ENCODE measurements around the gene TATDN2. TPM values are rescaled to one million over a fixed set of nuclear protein-coding genes. Genes with fewer than 3 reads are reported as not detected.

The TATDN2 gene
- total and polyA plus RNA-seq, 2 donors (not counting 3 experiments of a cell fraction or from before 2014, with no cell fraction given) = 10.7 to 26.8 TPM

DNA sequence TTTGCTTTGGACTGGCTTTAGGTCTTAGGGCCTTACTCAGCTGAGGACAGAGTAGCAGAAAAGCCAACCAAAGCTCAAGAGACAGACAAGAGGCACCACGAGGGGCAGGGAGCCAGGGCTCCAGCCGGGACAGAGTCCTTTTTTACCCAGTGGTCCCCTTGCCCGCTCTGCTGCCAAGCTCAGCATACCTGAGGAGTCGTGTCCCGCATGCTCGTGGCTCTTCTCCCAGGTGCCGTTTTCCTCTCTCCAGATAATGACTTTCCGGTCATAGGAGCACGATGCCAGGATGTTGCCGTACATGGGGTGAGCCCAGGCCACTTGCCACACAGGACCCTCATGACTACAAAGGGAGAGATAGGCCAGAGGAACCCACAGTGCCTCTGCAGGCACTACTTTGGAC is 64.1 kb downstream of the TATDN2 start:
- Histone ChIP-seq H3K36me3 (ENCODE audit: control insufficient read depth in 2 of 2, extremely low read depth in 1 of 2, insufficient read depth in 2 of 2, low read length in 2 of 2) (peaks cover 22 to 39% of the 10 kb centered on the region in 2 experiments), H4K20me1 (replicated peaks; ENCODE audit: control insufficient read depth, extremely low read depth, insufficient read depth, low read length) (no peaks in the 10 kb centered on the region)

More for the DNA sequence above, 64.1 kb downstream of the TATDN2 start:
- no TSS peak for BruUV-seq (replicated peaks)
- dilution Hi-C loops (cut with MboI; ENCODE audit: extremely low pct_ligation_motif_present, low sequenced_read_pairs) = no loop called here
- Histone ChIP-seq H3K27ac (ENCODE audit: insufficient read depth, low read depth, low read length) (no peak overlapping the region), H3K27me3 (ENCODE audit: control insufficient read depth in 2 of 2, insufficient read depth in 2 of 2, low read length in 2 of 2) (no peaks in the 10 kb centered on the region), H3K4me2 (ENCODE audit: insufficient read depth, low read length) (peak overlapping the region; percentile 32), H3K9me1 (replicated peaks; ENCODE audit: control insufficient read depth, extremely low read depth, insufficient read depth, low read length) (no peaks in the 10 kb centered on the region), H3K4me1 (ENCODE audit: control insufficient read depth, extremely low read depth, insufficient read depth, low read length) (peaks cover 48% of the 10 kb centered on the region), H2AFZ (ENCODE audit: low read depth, low read length) (no peak overlapping the region), H3K9ac (replicated peaks; ENCODE audit: extremely low read depth, insufficient read depth, low read length) (no peak overlapping the region), H3K79me2 (ENCODE audit: control insufficient read depth, insufficient read depth, low read length) (peaks cover 11% of the 10 kb centered on the region), H3K4me3 (replicated peaks in 1 of 3; ENCODE audit: insufficient read depth in 1 of 3, low read depth in 1 of 3, low read length in 3 of 3) (no peak overlapping the region), H3K9me3 (replicated peaks; ENCODE audit: control insufficient read depth, insufficient read depth, low read length) (no peaks in the 10 kb centered on the region)
- no peak for DNase-seq (ENCODE audit: low read depth, low spot score)
- POLR2A ChIA-PET = no interaction called here
- TF ChIP-seq JUN (IDR thresholded peaks at IDR 0.05; ENCODE audit: borderline replicate concordance, insufficient read depth, insufficient read length, low read depth) (no peak), GATA2 (IDR thresholded peaks at IDR 0.05; ENCODE audit: insufficient read depth, insufficient read length, low read depth, low read length) (no peak), FOS (IDR thresholded peaks at IDR 0.05; ENCODE audit: borderline replicate concordance, insufficient read depth, low read length) (no peak), EZH2 (IDR thresholded peaks at IDR 0.05; ENCODE audit: borderline replicate concordance, low read depth, low read length, severe bottlenecking) (no peak), POLR2AphosphoS5 (IDR thresholded peaks at IDR 0.05; ENCODE audit: insufficient read depth, low read depth, low read length) (no peak), MYC (IDR thresholded peaks at IDR 0.05; ENCODE audit: low read depth, low read length) (no peak), POLR2A (IDR thresholded peaks at IDR 0.05; ENCODE audit: low read depth, low read length) (no peak)
- TF ChIP-seq, protein P1, sequence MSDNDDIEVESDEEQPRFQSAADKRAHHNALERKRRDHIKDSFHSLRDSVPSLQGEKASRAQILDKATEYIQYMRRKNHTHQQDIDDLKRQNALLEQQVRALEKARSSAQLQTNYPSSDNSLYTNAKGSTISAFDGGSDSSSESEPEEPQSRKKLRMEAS (IDR thresholded peaks at IDR 0.05; ENCODE audit: insufficient read depth, insufficient read length) = no peak
- TF ChIP-seq, protein P2, sequence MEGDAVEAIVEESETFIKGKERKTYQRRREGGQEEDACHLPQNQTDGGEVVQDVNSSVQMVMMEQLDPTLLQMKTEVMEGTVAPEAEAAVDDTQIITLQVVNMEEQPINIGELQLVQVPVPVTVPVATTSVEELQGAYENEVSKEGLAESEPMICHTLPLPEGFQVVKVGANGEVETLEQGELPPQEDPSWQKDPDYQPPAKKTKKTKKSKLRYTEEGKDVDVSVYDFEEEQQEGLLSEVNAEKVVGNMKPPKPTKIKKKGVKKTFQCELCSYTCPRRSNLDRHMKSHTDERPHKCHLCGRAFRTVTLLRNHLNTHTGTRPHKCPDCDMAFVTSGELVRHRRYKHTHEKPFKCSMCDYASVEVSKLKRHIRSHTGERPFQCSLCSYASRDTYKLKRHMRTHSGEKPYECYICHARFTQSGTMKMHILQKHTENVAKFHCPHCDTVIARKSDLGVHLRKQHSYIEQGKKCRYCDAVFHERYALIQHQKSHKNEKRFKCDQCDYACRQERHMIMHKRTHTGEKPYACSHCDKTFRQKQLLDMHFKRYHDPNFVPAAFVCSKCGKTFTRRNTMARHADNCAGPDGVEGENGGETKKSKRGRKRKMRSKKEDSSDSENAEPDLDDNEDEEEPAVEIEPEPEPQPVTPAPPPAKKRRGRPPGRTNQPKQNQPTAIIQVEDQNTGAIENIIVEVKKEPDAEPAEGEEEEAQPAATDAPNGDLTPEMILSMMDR (IDR thresholded peaks at IDR 0.05; ENCODE audit: extremely low read depth in 1 of 2, insufficient read depth in 1 of 2, low read depth in 1 of 2, low read length in 2 of 2) = no peak
- no peak for FAIRE-seq
- CTCF ChIA-PET = interaction anchor here (0.9 to 1.7 kb wide), 2 partner anchors 10 to 13 kb away, joined by 3 to 5 read pairs; no protein-coding TSS in a partner anchor
- intact Hi-C loops (cut with micrococcal nuclease) = loop anchor here (5.0 kb wide), 1 partner anchor 65 kb away; the partner anchor contains the start of gene TATDN2
